ENCODE measurements around the gene DNAH14. TPM values are rescaled to one million over a fixed set of nuclear protein-coding genes. Genes with fewer than 3 reads are reported as not detected.

The DNAH14 gene
- total and polyA plus RNA-seq, 2 donors (not counting 3 experiments of a cell fraction or from before 2014, with no cell fraction given) = 1.5 to 7.1 TPM

DNA sequence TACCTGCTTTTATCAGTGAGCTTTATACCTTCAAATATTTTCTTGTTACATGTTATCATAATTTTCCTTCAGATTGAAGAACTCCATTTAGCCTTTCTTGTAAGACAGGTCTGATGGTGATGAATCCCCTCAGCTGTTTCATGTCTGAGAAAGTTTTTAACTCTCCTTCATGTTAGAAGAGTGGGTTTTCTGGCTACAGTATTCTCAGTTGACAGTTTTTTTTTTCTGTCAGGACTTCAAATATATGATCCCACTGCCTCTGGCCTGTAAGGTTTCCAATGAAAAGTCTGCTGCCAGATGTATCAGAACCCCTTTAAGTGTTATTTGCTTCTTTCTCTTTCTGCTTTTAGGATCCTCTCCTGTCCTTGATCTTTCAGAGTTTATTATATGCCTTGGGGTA is 250.2 kb downstream of the DNAH14 start:
- H3K9me1 ChIP-seq (replicated peaks; ENCODE audit: control insufficient read depth, extremely low read depth, insufficient read depth, low read length) = no peaks in the 10 kb centered on the region
- TF ChIP-seq, protein P1, sequence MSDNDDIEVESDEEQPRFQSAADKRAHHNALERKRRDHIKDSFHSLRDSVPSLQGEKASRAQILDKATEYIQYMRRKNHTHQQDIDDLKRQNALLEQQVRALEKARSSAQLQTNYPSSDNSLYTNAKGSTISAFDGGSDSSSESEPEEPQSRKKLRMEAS (IDR thresholded peaks at IDR 0.05; ENCODE audit: insufficient read depth, insufficient read length) = no peak
- no peak for TF ChIP-seq POLR2A (IDR thresholded peaks at IDR 0.05; ENCODE audit: low read depth, low read length)
- no peak overlapping the region for H3K4me2 ChIP-seq (ENCODE audit: insufficient read depth, low read length)
- H3K9me3 ChIP-seq (replicated peaks; ENCODE audit: control insufficient read depth, insufficient read depth, low read length) = no peaks in the 10 kb centered on the region
- no peak overlapping the region for H3K4me3 ChIP-seq (replicated peaks in 1 of 3; ENCODE audit: insufficient read depth in 1 of 3, low read depth in 1 of 3, low read length in 3 of 3)
- POLR2A ChIA-PET = no interaction called here
- H2AFZ ChIP-seq (ENCODE audit: low read depth, low read length) = no peak overlapping the region
- H3K9ac ChIP-seq (replicated peaks; ENCODE audit: extremely low read depth, insufficient read depth, low read length) = no peak overlapping the region
- H3K36me3 ChIP-seq (ENCODE audit: control insufficient read depth in 2 of 2, extremely low read depth in 1 of 2, insufficient read depth in 2 of 2, low read length in 2 of 2) = no peaks in the 10 kb centered on the region
- intact Hi-C loops (cut with micrococcal nuclease) = no loop called here
- no peaks in the 10 kb centered on the region for H4K20me1 ChIP-seq (replicated peaks; ENCODE audit: control insufficient read depth, extremely low read depth, insufficient read depth, low read length)
- no TSS peak for BruUV-seq (replicated peaks)
- no peaks in the 10 kb centered on the region for H3K27me3 ChIP-seq (ENCODE audit: control insufficient read depth in 2 of 2, insufficient read depth in 2 of 2, low read length in 2 of 2)
- H3K79me2 ChIP-seq (ENCODE audit: control insufficient read depth, insufficient read depth, low read length) = no peaks in the 10 kb centered on the region
- no peak overlapping the region for H3K27ac ChIP-seq (ENCODE audit: insufficient read depth, low read depth, low read length)
- CTCF ChIA-PET = no interaction called here
- dilution Hi-C loops (cut with MboI; ENCODE audit: extremely low pct_ligation_motif_present, low sequenced_read_pairs) = no loop called here
- H3K4me1 ChIP-seq (ENCODE audit: control insufficient read depth, extremely low read depth, insufficient read depth, low read length) = no peaks in the 10 kb centered on the region
- no peak for DNase-seq (ENCODE audit: low read depth, low spot score)
- FAIRE-seq = no peak

DNA sequence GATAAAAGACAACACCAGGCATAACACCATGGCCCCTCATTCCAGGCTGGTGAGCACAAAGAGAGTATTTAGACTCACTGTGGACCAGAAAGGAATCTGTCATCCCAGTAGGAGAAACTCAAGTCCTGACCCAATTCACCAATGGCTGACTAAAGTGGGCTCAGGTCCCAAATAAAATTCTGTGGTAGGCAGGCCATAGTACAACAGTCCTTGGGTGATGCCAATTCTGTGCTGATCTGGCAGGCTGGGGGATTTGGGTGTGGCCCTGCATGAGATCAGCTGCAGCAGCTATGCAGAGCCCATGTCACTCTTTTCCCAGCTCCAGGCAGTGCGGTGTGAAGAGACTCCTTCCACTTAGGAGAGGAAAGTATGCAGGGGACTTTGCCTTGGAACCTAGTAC is 253.2 kb downstream of the DNAH14 start:
- Histone ChIP-seq H4K20me1 (replicated peaks; ENCODE audit: control insufficient read depth, extremely low read depth, insufficient read depth, low read length) (no peaks in the 10 kb centered on the region), H3K36me3 (ENCODE audit: control insufficient read depth in 2 of 2, extremely low read depth in 1 of 2, insufficient read depth in 2 of 2, low read length in 2 of 2) (no peaks in the 10 kb centered on the region), H3K27ac (ENCODE audit: insufficient read depth, low read depth, low read length) (no peak overlapping the region), H3K79me2 (ENCODE audit: control insufficient read depth, insufficient read depth, low read length) (no peaks in the 10 kb centered on the region), H3K4me1 (ENCODE audit: control insufficient read depth, extremely low read depth, insufficient read depth, low read length) (no peaks in the 10 kb centered on the region), H3K9me1 (replicated peaks; ENCODE audit: control insufficient read depth, extremely low read depth, insufficient read depth, low read length) (no peaks in the 10 kb centered on the region), H3K27me3 (ENCODE audit: control insufficient read depth in 2 of 2, insufficient read depth in 2 of 2, low read length in 2 of 2) (no peaks in the 10 kb centered on the region), H3K4me3 (replicated peaks in 1 of 3; ENCODE audit: insufficient read depth in 1 of 3, low read depth in 1 of 3, low read length in 3 of 3) (no peak overlapping the region), H3K4me2 (ENCODE audit: insufficient read depth, low read length) (no peak overlapping the region), H2AFZ (ENCODE audit: low read depth, low read length) (no peak overlapping the region), H3K9ac (replicated peaks; ENCODE audit: extremely low read depth, insufficient read depth, low read length) (no peak overlapping the region), H3K9me3 (replicated peaks; ENCODE audit: control insufficient read depth, insufficient read depth, low read length) (no peaks in the 10 kb centered on the region)
- intact Hi-C loops (cut with micrococcal nuclease) = no loop called here
- ChIA-PET POLR2A (no interaction called here), CTCF (no interaction called here)
- DNase-seq (ENCODE audit: low read depth, low spot score) (no peak), FAIRE-seq (no peak)
- dilution Hi-C loops (cut with MboI; ENCODE audit: extremely low pct_ligation_motif_present, low sequenced_read_pairs) = no loop called here
- BruUV-seq (replicated peaks) = no TSS peak
- no peak for TF ChIP-seq MYC (IDR thresholded peaks at IDR 0.05; ENCODE audit: low read depth, low read length)
- no peak for TF ChIP-seq FOS (IDR thresholded peaks at IDR 0.05; ENCODE audit: borderline replicate concordance, insufficient read depth, low read length)
- TF ChIP-seq GATA2 (IDR thresholded peaks at IDR 0.05; ENCODE audit: insufficient read depth, insufficient read length, low read depth, low read length) = no peak
- TF ChIP-seq EZH2 (IDR thresholded peaks at IDR 0.05; ENCODE audit: borderline replicate concordance, low read depth, low read length, severe bottlenecking) = no peak
- no peak for TF ChIP-seq POLR2AphosphoS5 (IDR thresholded peaks at IDR 0.05; ENCODE audit: insufficient read depth, low read depth, low read length)
- no peak for TF ChIP-seq JUN (IDR thresholded peaks at IDR 0.05; ENCODE audit: borderline replicate concordance, insufficient read depth, insufficient read length, low read depth)
- TF ChIP-seq, protein P1 (IDR thresholded peaks at IDR 0.05; ENCODE audit: insufficient read depth, insufficient read length) = no peak
- TF ChIP-seq, protein P2, sequence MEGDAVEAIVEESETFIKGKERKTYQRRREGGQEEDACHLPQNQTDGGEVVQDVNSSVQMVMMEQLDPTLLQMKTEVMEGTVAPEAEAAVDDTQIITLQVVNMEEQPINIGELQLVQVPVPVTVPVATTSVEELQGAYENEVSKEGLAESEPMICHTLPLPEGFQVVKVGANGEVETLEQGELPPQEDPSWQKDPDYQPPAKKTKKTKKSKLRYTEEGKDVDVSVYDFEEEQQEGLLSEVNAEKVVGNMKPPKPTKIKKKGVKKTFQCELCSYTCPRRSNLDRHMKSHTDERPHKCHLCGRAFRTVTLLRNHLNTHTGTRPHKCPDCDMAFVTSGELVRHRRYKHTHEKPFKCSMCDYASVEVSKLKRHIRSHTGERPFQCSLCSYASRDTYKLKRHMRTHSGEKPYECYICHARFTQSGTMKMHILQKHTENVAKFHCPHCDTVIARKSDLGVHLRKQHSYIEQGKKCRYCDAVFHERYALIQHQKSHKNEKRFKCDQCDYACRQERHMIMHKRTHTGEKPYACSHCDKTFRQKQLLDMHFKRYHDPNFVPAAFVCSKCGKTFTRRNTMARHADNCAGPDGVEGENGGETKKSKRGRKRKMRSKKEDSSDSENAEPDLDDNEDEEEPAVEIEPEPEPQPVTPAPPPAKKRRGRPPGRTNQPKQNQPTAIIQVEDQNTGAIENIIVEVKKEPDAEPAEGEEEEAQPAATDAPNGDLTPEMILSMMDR (IDR thresholded peaks at IDR 0.05; ENCODE audit: extremely low read depth in 1 of 2, insufficient read depth in 1 of 2, low read depth in 1 of 2, low read length in 2 of 2) = no peak
- no peak for TF ChIP-seq POLR2A (IDR thresholded peaks at IDR 0.05; ENCODE audit: low read depth, low read length)

Measured in endothelial cell of umbilical vein (primary cell).